Uterus (tissue), 2 donors: ENCODE data around the gene DGKG.

Experiments used
- POLR2A ChIP-seq, 2 donors: fragments of 450-650 bp; IDR thresholded peaks; one replicate each; pipeline ENCODE4 v1.6.1; 2016; ENCODE audit warnings: antibody characterized with exemption in 2 of 2, mild to moderate bottlenecking in 1 of 2, moderate library complexity in 1 of 2
- TF ChIP-seq, protein P1 (sequence below), 4 experiments: fragments of 200-600 bp in 2 of 4; fragments of 450-650 bp in 2 of 4; sonication (generic) in 2 of 4; IDR thresholded peaks; one replicate each; pipeline ENCODE4 v1.5.1; 2016 to 2019; ENCODE audit warnings: antibody characterized with exemption in 4 of 4, mild to moderate bottlenecking in 2 of 4, moderate library complexity in 1 of 4

DNA sequence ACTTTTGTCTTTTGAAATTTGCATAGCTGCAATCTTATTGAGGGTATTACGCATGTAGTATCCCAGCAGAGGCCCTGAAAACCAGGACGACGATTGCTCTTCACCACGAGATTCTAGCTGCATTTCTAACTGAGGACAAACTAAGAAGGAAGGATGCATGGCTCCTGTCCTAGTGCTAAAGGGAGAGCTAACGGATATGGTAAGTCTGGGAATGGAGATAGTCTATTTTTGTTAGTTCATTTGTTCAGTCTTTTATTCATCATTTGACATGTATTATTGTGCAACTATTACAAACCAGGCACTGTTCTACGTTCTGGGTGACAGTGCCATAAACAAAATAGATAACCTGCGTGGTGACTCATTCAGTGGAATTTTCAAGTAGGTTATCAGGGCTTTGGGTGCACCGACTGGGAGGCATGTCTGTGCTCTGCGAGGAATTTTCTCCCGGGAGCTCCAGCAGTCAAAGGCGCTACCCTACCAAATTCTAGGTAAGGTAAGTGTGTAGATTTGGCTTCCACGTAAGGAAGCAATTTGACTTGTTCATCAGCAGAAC lies 201.3 kb downstream of the DGKG start:
- TF ChIP-seq, protein P1, sequence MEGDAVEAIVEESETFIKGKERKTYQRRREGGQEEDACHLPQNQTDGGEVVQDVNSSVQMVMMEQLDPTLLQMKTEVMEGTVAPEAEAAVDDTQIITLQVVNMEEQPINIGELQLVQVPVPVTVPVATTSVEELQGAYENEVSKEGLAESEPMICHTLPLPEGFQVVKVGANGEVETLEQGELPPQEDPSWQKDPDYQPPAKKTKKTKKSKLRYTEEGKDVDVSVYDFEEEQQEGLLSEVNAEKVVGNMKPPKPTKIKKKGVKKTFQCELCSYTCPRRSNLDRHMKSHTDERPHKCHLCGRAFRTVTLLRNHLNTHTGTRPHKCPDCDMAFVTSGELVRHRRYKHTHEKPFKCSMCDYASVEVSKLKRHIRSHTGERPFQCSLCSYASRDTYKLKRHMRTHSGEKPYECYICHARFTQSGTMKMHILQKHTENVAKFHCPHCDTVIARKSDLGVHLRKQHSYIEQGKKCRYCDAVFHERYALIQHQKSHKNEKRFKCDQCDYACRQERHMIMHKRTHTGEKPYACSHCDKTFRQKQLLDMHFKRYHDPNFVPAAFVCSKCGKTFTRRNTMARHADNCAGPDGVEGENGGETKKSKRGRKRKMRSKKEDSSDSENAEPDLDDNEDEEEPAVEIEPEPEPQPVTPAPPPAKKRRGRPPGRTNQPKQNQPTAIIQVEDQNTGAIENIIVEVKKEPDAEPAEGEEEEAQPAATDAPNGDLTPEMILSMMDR (IDR thresholded peaks at IDR 0.05), result no peak
- TF ChIP-seq POLR2A (IDR thresholded peaks at IDR 0.05), result no peak
